Effector memory CD4-positive, alpha-beta T cell (primary cell): ENCODE measurements around the gene HPCA.

Experiments
- DNase-seq, 3 donors: peaks; one replicate each; pipeline ENCODE4 v3.0.0-alpha.2; 2020
- H3K27ac ChIP-seq: 2 replicates; pipeline ENCODE4 v1.7.0; 2013; ENCODE audit warnings: mild to moderate bottlenecking, low read length, moderate library complexity; ENCODE audit not compliant: insufficient read depth, poor library complexity, severe bottlenecking
- H3K27me3 ChIP-seq: replicated peaks from 2 replicates; pipeline ENCODE4 v1.7.0; 2013; ENCODE audit warnings: mild to moderate bottlenecking, low read length; ENCODE audit not compliant: insufficient read depth, control insufficient read depth, poor library complexity, severe bottlenecking
- H3K36me3 ChIP-seq: 2 replicates; pipeline ENCODE4 v1.7.0; 2013; ENCODE audit warnings: mild to moderate bottlenecking, low read length, moderate library complexity; ENCODE audit not compliant: control insufficient read depth, insufficient read depth
- H3K4me1 ChIP-seq: 2 replicates; pipeline ENCODE4 v1.7.0; 2013; ENCODE audit warnings: low read length, mild to moderate bottlenecking; ENCODE audit not compliant: control insufficient read depth, insufficient read depth, poor library complexity, severe bottlenecking
- H3K4me3 ChIP-seq: 2 replicates; pipeline ENCODE4 v1.7.0; 2013; ENCODE audit warnings: low read length, low read depth, mild to moderate bottlenecking; ENCODE audit not compliant: insufficient read depth, poor library complexity, severe bottlenecking
- H3K9me3 ChIP-seq: 2 replicates; pipeline ENCODE4 v1.7.0; 2013; ENCODE audit warnings: mild to moderate bottlenecking, low read length, moderate library complexity; ENCODE audit not compliant: control insufficient read depth

The HPCA gene

GRCh38 chr1:32863881-32864245, 22.4 kb upstream of the HPCA start:
- Histone ChIP-seq H3K27ac (no peak overlapping the region), H3K4me1 (no peaks in the 10 kb centered on the region), H3K4me3 (no peak overlapping the region), H3K36me3 (peaks cover 11% of the 10 kb centered on the region), H3K9me3 (no peaks in the 10 kb centered on the region), H3K27me3 (no peaks in the 10 kb centered on the region)
- DNase-seq = no peak

- H3K4me3 ChIP-seq = no peak overlapping the region
- H3K36me3 ChIP-seq = peaks cover 11% of the 10 kb centered on the region
- H3K4me1 ChIP-seq = no peaks in the 10 kb centered on the region
- DNase-seq = no peak
- H3K9me3 ChIP-seq = no peaks in the 10 kb centered on the region
- peaks cover 3% of the 10 kb centered on the region for H3K27me3 ChIP-seq
- no peak overlapping the region for H3K27ac ChIP-seq
These were observed 21.8 kb upstream of the HPCA start for GRCh38 chr1:32864375-32865019.

GRCh38 chr1:32865639-32866405, 20.5 kb upstream of the HPCA start:
- H3K27ac ChIP-seq = no peak overlapping the region
- no peak overlapping the region for H3K4me3 ChIP-seq
- no peaks in the 10 kb centered on the region for H3K9me3 ChIP-seq
- no peak for DNase-seq
- H3K4me1 ChIP-seq = peaks cover 3% of the 10 kb centered on the region
- peaks cover 3% of the 10 kb centered on the region for H3K27me3 ChIP-seq
- peaks cover 11% of the 10 kb centered on the region for H3K36me3 ChIP-seq

DNA sequence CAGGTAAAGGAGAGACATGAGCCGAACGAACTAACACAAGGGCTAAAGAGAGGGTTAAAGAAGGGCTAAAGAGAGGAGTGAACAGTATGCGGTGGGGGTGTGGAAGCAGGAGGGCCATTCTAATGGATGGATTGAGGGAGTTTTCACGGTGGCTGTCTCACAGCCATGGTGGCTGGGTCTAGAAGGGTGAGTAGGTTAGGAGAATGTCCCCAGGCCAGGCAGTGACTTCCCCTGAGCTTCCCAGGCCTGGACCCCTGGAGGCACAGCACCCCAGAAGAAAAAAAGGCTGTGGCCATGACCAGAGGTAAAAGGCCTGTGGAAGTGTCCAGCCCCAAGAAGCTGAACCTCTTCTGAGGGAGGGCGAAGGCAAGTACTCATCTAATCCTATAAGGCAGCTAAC, 19.1 kb upstream of the HPCA start:
- H3K27ac ChIP-seq = no peak overlapping the region
- DNase-seq = no peak
- H3K9me3 ChIP-seq = no peaks in the 10 kb centered on the region
- peaks cover 3% of the 10 kb centered on the region for H3K4me1 ChIP-seq
- peaks cover 16% of the 10 kb centered on the region for H3K27me3 ChIP-seq
- H3K36me3 ChIP-seq = peaks cover 11% of the 10 kb centered on the region
- no peak overlapping the region for H3K4me3 ChIP-seq

GRCh38 chr1:32867671-32868070, 18.6 kb upstream of the HPCA start:
- Histone ChIP-seq H3K27me3 (peaks cover 17% of the 10 kb centered on the region), H3K4me1 (peaks cover 6% of the 10 kb centered on the region), H3K36me3 (peaks cover 8% of the 10 kb centered on the region), H3K9me3 (no peaks in the 10 kb centered on the region), H3K27ac (no peak overlapping the region), H3K4me3 (no peak overlapping the region)
- DNase-seq = no peak

GRCh38 chr1:32868085-32868484, 18.2 kb upstream of the HPCA start:
- no peak overlapping the region for H3K4me3 ChIP-seq
- H3K4me1 ChIP-seq = peaks cover 7% of the 10 kb centered on the region
- no peaks in the 10 kb centered on the region for H3K9me3 ChIP-seq
- no peak overlapping the region for H3K27ac ChIP-seq
- peaks cover 17% of the 10 kb centered on the region for H3K27me3 ChIP-seq
- H3K36me3 ChIP-seq = peaks cover 5% of the 10 kb centered on the region
- no peak for DNase-seq

DNA sequence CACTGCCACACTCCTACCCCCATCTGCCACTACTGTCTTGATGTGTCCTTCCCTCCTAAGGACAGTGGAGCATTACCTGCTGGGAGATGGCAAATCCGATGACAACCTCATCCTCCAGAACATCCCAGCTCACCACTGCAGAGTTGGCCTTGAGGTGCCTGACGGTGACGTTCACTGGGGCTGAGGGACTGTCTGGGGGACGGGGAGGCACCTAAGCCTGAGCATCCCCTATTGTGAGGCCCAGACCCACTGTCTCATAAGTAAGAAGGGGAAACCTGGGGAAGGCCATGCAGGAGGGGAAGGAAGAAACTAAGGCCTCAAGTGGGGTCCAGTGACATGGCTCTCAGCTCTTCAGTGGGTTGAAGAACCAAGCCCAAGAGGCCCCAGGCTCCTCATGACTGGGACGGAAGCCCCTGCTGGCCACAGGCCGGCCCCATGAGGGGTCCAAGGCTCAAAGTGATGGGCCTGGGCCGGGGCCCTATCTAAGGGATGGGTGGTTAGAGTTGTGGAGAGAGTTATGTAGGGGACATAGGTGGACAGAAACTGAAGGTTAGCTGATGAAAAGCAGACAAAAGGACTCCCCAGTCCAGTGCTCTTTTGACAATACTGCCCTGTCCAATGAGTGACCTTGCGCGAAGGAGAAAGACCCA, 17.4 kb upstream of the HPCA start:
- Histone ChIP-seq H3K4me3 (no peak overlapping the region), H3K4me1 (peaks cover 7% of the 10 kb centered on the region), H3K9me3 (no peaks in the 10 kb centered on the region), H3K36me3 (peaks cover 4% of the 10 kb centered on the region), H3K27me3 (peaks cover 17% of the 10 kb centered on the region), H3K27ac (no peak overlapping the region)
- no peak for DNase-seq

DNA sequence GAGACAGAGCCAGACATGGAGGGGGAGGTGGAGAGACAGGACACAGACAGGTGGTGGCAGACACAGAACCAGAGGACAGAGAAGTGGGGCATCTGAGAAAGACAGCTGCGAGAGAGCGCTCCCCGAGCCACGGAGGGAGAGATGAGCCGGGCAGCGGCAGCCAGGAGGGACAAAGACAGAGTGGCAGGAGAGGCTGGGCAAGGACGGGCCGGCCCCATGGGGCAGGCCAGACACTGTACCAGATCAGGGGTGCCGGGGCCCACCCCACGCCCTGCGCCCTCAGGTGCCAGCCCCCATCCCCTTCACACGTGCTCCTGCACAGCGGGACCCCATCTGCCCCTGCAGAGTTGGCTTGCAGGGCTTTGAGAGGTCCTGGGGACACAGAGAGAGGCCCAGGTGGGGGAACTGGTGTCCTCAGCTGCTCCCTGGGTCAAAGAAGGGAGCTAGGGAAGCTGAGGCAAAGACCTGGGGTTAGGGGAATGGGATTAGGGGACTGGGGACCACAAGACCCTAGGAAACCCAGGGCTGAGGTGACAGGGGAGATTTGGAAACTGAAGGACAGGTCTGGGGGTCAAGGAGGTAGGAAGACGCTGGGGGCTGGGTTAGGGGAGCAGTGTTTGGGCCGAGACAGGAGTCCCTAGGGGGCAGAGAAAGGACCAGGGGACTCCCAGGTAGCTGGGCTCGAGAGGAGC, 16.2 kb upstream of the HPCA start:
- Histone ChIP-seq H3K27me3 (peaks cover 17% of the 10 kb centered on the region), H3K36me3 (no peaks in the 10 kb centered on the region), H3K4me3 (no peak overlapping the region), H3K9me3 (no peaks in the 10 kb centered on the region), H3K4me1 (peaks cover 7% of the 10 kb centered on the region), H3K27ac (no peak overlapping the region)
- DNase-seq = no peak

DNA sequence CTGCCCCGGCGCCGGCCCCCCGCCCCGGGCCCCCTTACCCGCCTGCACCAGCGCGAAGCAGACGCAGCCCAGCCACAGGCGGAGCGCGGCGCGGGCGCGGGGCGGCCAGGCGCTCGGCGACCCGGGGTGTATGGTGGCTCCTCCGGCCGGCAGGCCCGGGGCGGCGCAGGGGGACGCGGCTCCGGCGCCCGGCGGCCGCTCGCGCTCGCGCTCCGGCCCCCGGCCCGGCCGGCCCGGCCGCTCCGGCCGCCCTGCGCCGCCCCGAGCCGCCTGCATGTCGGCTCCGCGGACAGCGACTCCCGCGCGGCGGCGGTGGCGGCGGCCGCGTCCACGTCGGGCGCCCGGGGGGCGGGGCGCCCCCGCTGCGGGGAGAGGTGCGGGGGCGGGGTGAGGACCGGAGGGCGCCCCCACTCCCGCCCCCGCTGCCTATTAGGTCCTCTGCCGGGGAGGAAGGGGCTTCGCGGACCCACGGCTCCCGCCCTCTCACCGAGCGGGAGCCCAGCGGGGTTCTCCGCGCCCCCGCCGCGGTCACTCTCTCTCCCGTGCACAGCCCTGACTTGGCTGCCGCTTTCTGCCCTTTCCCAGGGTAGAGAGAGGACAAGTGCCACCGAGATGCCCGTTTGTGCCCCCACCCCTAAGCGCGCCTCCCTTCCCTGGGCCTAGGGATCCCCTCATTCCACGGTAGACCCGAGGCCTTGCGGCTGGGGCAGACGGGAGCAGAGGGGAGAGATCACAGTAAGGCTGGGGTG, 15.5 kb upstream of the HPCA start, which contains the start of gene FNDC5:
FNDC5 (minus strand) TSS at position 298 of the 749 bp plus-strand sequence.
- peaks cover 7% of the 10 kb centered on the region for H3K4me1 ChIP-seq
- no peaks in the 10 kb centered on the region for H3K36me3 ChIP-seq
- H3K27ac ChIP-seq = no peak within 1 kb of the TSS
- H3K27me3 ChIP-seq = peaks cover 17% of the 10 kb centered on the region
- DNase-seq = no peak
- H3K4me3 ChIP-seq = no peak within 1 kb of the TSS
- H3K9me3 ChIP-seq = no peaks in the 10 kb centered on the region
